Heart right ventricle (tissue), 16 donors: ENCODE measurements around the gene S100Z. TPM values are rescaled to one million over a fixed set of nuclear protein-coding genes. Genes with fewer than 3 reads are reported as not detected.

Experiments used
- ATAC-seq, 8 donors: fragments of 200-7000 bp; cut with Tn5 transposase; one replicate each; pipeline ENCODE4 v1.9.1; 2020; ENCODE audit warnings: mild to moderate bottlenecking in 8 of 8, moderate library complexity in 8 of 8, moderate number of reproducible peaks in 1 of 8
- DNase-seq, 2 donors: peaks; one replicate each; pipeline ENCODE4 v3.0.0-alpha.2; 2020
- H3K27ac ChIP-seq, 10 donors: fragments of 200-600 bp; sonication (generic) in 2 of 10; one replicate each; pipeline versions ENCODE4 v1.5.0 to v1.8.0; 2020 to 2022; ENCODE audit warnings: mild to moderate bottlenecking in 3 of 10
- H3K27me3 ChIP-seq, 7 donors: fragments of 200-600 bp; one replicate each; pipeline ENCODE4 v1.8.0; 2021 to 2022; ENCODE audit warnings: mild to moderate bottlenecking in 2 of 7
- H3K36me3 ChIP-seq, 9 donors: fragments of 200-600 bp; sonication (generic) in 1 of 9; one replicate each; pipeline versions ENCODE4 v1.5.0 to v1.8.0; 2020 to 2022; ENCODE audit warnings: mild to moderate bottlenecking in 2 of 9
- H3K4me1 ChIP-seq, 9 donors: fragments of 200-600 bp; sonication (generic) in 1 of 9; one replicate each; pipeline versions ENCODE4 v1.5.0 to v1.8.0; 2020 to 2022; ENCODE audit warnings: mild to moderate bottlenecking in 4 of 9
- H3K4me3 ChIP-seq, 10 donors: fragments of 200-600 bp; sonication (generic) in 2 of 10; one replicate each; pipeline versions ENCODE4 v1.5.0 to v1.8.0; 2020 to 2022; ENCODE audit warnings: mild to moderate bottlenecking in 7 of 10, moderate library complexity in 2 of 10
- H3K9me3 ChIP-seq, 11 donors: fragments of 200-600 bp in 10 of 11; sonication (generic) in 2 of 11; one replicate each; pipeline versions ENCODE4 v1.5.0 to v1.8.0; 2013 to 2022; ENCODE audit warnings: mild to moderate bottlenecking in 2 of 11, control low read depth in 1 of 11, moderate library complexity in 1 of 11
- WGBS, 2 donors: extraction: QIAGEN DNeasy Blood & Tissue Kit; methylation state at CpG; one replicate each; pipeline ENCODE4 v1.1.7; 2013; ENCODE audit warnings: inconsistent platforms in 1 of 2; 5-methylcytosine and 5-hydroxymethylcytosine counted together
- intact Hi-C, 10 donors: fragments of 100-400 bp; cut with DNase I; formaldehyde crosslinking; loops; one replicate each; pipeline versions ENCODE4 v1.11.1 to v1.14.2; 2022
- polyA plus RNA-seq, 2 donors: library from polyadenylated mRNA; stranded (reverse); fragments of 200-250 nt; gene quantifications; one replicate each; pipeline ENCODE4 v1.2.3, GENCODE V29; 2013
- total RNA-seq, 10 donors: library from RNA; stranded (reverse); fragmentation: NEBNext Ultra II Directional in 3 of 10; extraction: Animal tissue kit (Norgen Biotek cat#: 25700) in 3 of 10; gene quantifications; one replicate each; pipeline versions ENCODE4 v1.2.1 to v1.2.4, GENCODE V29; 2021 to 2023
- TF ChIP-seq, protein P1 (sequence below), 9 donors: fragments of 200-600 bp; sonication (generic) in 2 of 9; IDR thresholded peaks; one replicate each; pipeline versions ENCODE4 v1.5.0 to v1.8.0; 2021 to 2022; ENCODE audit warnings: antibody characterized with exemption in 9 of 9, mild to moderate bottlenecking in 5 of 9, moderate library complexity in 1 of 9
- donor health status: Arrhythmogenic right ventricular cardiomyopathy.
- donor health status: ischemic (EF 13 %, LVEDD 7.1; RV severe dilation, severe dysfunction).
- donor health status: healthy with polysubstance abuse.
- donor health status: DM: no; HTN: yes; CAD: no.
- donor health status: DM: no; HTN: no; CAD: no.
- donor health status: ischemic (EF 25% LVEDD 6.9; RV normal size, moderate dysfunction).
- donor health status: ischemic (EF 25% LVEDD 5.7; RV mildly dilated, moderate dysfunction).
- donor health status: healthy.
- donor health status: DM: yes; HTN: yes; CAD: no.
- donor health status: Ischemic cardiomyopathy.
- donor health status: ischemic (EF 35%, LVEDD 5.7; RV mildly dilated, moderate dysfunction).
- donor health status: nonischemic (EF 11% LVEDD 7.7; RV severe dilation, severe dysfunction).
- donor health status: DM: yes; HTN: yes; CAD: no.
- donor health status: PGD.
- donor health status: ischemic (EF 29% LVEDD 5.4; RV normal size, mild dysfunction).
- donor health status: nonischemic (EF 23%, LVEDD 6.1; RV moderate dilation, normal function).

The S100Z gene
- total and polyA plus RNA-seq, 12 donors, result 0.03 to 0.22 TPM; not detected in 10

GRCh38 chr5:76918539-76918938 is 68.7 kb downstream of the S100Z start:
- Histone ChIP-seq H3K4me3 (no peak overlapping the region), H3K27me3 (no peaks in the 10 kb centered on the region), H3K4me1 (peaks cover 0 to 5% (median 0%) of the 10 kb centered on the region in 9 donors), H3K27ac (no peak overlapping the region), H3K9me3 (peaks cover 0 to 14% (median 0%) of the 10 kb centered on the region in 11 donors), H3K36me3 (no peaks in the 10 kb centered on the region)
- intact Hi-C loops, result no loop called here
- WGBS, 2 donors, result 88 to 93% methylated on average over 3 of the region's 3 CpGs
- TF ChIP-seq, protein P1, sequence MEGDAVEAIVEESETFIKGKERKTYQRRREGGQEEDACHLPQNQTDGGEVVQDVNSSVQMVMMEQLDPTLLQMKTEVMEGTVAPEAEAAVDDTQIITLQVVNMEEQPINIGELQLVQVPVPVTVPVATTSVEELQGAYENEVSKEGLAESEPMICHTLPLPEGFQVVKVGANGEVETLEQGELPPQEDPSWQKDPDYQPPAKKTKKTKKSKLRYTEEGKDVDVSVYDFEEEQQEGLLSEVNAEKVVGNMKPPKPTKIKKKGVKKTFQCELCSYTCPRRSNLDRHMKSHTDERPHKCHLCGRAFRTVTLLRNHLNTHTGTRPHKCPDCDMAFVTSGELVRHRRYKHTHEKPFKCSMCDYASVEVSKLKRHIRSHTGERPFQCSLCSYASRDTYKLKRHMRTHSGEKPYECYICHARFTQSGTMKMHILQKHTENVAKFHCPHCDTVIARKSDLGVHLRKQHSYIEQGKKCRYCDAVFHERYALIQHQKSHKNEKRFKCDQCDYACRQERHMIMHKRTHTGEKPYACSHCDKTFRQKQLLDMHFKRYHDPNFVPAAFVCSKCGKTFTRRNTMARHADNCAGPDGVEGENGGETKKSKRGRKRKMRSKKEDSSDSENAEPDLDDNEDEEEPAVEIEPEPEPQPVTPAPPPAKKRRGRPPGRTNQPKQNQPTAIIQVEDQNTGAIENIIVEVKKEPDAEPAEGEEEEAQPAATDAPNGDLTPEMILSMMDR (IDR thresholded peaks at IDR 0.05), result no peak
- no peak for DNase-seq
- no peak for ATAC-seq

- TF ChIP-seq, protein P1 (IDR thresholded peaks at IDR 0.05), result no peak
- H3K4me1 ChIP-seq, result no peaks in the 10 kb centered on the region
- no peak overlapping the region for H3K4me3 ChIP-seq
- H3K27me3 ChIP-seq, result no peaks in the 10 kb centered on the region
- WGBS, 2 donors, result 45 to 53% methylated on average over 4 of the region's 4 CpGs
- ATAC-seq (no peak), DNase-seq (no peak)
- intact Hi-C loops, result no loop called here
- peaks cover 0 to 8% (median 0%) of the 10 kb centered on the region in 11 donors for H3K9me3 ChIP-seq
- H3K36me3 ChIP-seq, result no peaks in the 10 kb centered on the region
- H3K27ac ChIP-seq, result no peak overlapping the region
Measured at GRCh38 chr5:76920491-76920890, 70.7 kb downstream of the S100Z start.

- Histone ChIP-seq H3K36me3 (no peaks in the 10 kb centered on the region), H3K27me3 (peaks cover 0 to 5% (median 0%) of the 10 kb centered on the region in 7 donors), H3K4me1 (peaks cover 0 to 13% (median 0%) of the 10 kb centered on the region in 9 donors), H3K9me3 (no peaks in the 10 kb centered on the region), H3K4me3 (no peak overlapping the region), H3K27ac (no peak overlapping the region)
- TF ChIP-seq, protein P1 (IDR thresholded peaks at IDR 0.05), result no peak
- DNase-seq (no peak), ATAC-seq (no peak)
- 43 to 50% methylated on average over 6 of the region's 6 CpGs for WGBS, 2 donors
- intact Hi-C loops, result no loop called here
Measured at GRCh38 chr5:76926329-76927105, 76.7 kb downstream of the S100Z start.

DNA sequence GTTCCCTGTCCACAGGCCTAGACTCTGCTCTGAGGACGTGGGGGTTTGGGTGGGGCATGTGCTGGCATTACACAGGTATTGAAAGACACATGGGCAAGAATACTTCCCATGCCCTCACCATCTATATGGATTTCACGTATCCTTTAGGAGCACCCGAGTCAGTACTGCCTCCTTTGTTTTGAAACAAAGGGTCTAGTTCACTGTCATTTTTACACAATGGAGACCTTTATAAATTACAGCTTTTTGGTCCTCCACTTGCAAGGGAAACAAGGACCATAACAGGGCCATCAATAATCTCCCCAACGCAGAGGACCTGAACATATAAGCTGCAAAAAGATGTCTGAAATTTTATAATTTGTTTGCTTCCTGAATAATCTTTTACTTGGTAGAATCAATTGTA is 78.1 kb downstream of the S100Z start:
- no peak for DNase-seq
- Histone ChIP-seq H3K27ac (no peak overlapping the region), H3K36me3 (no peaks in the 10 kb centered on the region), H3K9me3 (no peaks in the 10 kb centered on the region), H3K4me3 (no peak overlapping the region), H3K4me1 (peaks cover 0 to 13% (median 0%) of the 10 kb centered on the region in 9 donors), H3K27me3 (peaks cover 0 to 11% (median 0%) of the 10 kb centered on the region in 7 donors)
- TF ChIP-seq, protein P1 (IDR thresholded peaks at IDR 0.05), result no peak
- WGBS, 2 donors, result 85 to 88% methylated on average over 4 of the region's 4 CpGs
- no peak for ATAC-seq
- intact Hi-C loops, result no loop called here
